HCT116 (cell line): ENCODE results near the gene CMC2. TPM values are rescaled to one million over a fixed set of nuclear protein-coding genes. Genes with fewer than 3 reads are reported as not detected.

ENCODE experiments used
- ATAC-seq: fragments of 200-7000 bp; cut with Tn5 transposase; 2 replicates; pipeline ENCODE4 v1.9.1; 2020; ENCODE audit warnings: mild to moderate bottlenecking, moderate library complexity
- BruUV-seq: library from RNA; stranded (reverse); fragments of 400-500 nt; replicated peaks from 2 replicates; lab custom pipeline; 2021; lab: Mats Ljungman, UMichigan
- CTCF ChIA-PET: fragments of 300-600 bp; sonication (Branson Sonifier 250); formaldehyde crosslinking; loops from one replicate; lab custom pipeline; 2021; ENCODE audit warnings: antibody characterized with exemption; lab: Charles Lee
- POLR2A ChIA-PET: fragments of 300-600, 350-600 bp; sonication (Branson Sonifier 250); formaldehyde crosslinking; loops from one replicate; lab custom pipeline; 2021; ENCODE audit warnings: antibody characterized with exemption; lab: Charles Lee
- RAD21 ChIA-PET, 2 experiments: fragments of 300-600 bp; sonication (Branson Sonifier 250); formaldehyde crosslinking; loops; one replicate each; lab custom pipeline; 2023; ENCODE audit warnings: low total read pairs in 2 of 2; ENCODE audit not compliant: uncharacterized antibody in 2 of 2, unreplicated experiment in 2 of 2, low non-redundant PET in 1 of 2; lab: Charles Lee
- DNase-seq: peaks from one replicate; pipeline ENCODE4 v3.0.0-alpha.2; 2010; ENCODE audit warnings: low read depth, low spot score
- H2AFZ ChIP-seq: fragments of 200-600 bp; shearing (Covaris generic), sonication (generic); 2 replicates; pipeline ENCODE4 v1.6.1; 2017; ENCODE audit warnings: low read depth, mixed run types, mixed read lengths, antibody characterized with exemption, low read length; ENCODE audit not compliant: poor library complexity, severe bottlenecking
- H3K27ac ChIP-seq: 2 replicates; pipeline ENCODE4 v1.5.1; 2012; ENCODE audit warnings: low read depth, low read length
- H3K27me3 ChIP-seq: fragments of 200-600 bp; sonication (generic); 2 replicates; pipeline ENCODE4 v1.6.1; 2016; ENCODE audit warnings: mixed run types, low read length, mixed read lengths; ENCODE audit not compliant: insufficient read depth
- H3K36me3 ChIP-seq, 2 experiments: fragments of 200-500 bp in 1 of 2; fragments of 200-600 bp in 1 of 2; sonication (Bioruptor generic) in 1 of 2; sonication (generic) in 1 of 2; 2 replicates each; pipeline versions ENCODE4 v1.5.1 to v1.6.1; 2014 to 2016; ENCODE audit warnings: low read length in 2 of 2, inconsistent platforms in 1 of 2, mixed read lengths in 1 of 2, mixed run types in 1 of 2; ENCODE audit not compliant: insufficient read depth in 2 of 2, control insufficient read depth in 1 of 2
- H3K4me1 ChIP-seq, 2 experiments: fragments of 200-600 bp in 1 of 2; sonication (generic) in 1 of 2; 2 replicates each; pipeline versions ENCODE4 v1.5.1 to v1.6.1; 2012 to 2017; ENCODE audit warnings: low read length in 2 of 2, inconsistent platforms in 1 of 2, mild to moderate bottlenecking in 1 of 2, mixed read lengths in 1 of 2, mixed run types in 1 of 2, moderate library complexity in 1 of 2; ENCODE audit not compliant: insufficient read depth in 2 of 2, control insufficient read depth in 1 of 2
- H3K4me2 ChIP-seq: fragments of 200-600 bp; sonication (generic); 2 replicates; pipeline ENCODE4 v1.6.1; 2017; ENCODE audit warnings: mixed run types, low read length, mixed read lengths
- H3K4me3 ChIP-seq, 2 experiments: fragments of 200-600 bp in 1 of 2; sonication (generic) in 1 of 2; replicated peaks in 1 of 2; 2 replicates each; pipeline ENCODE4 v1.5.1; 2011 to 2016; ENCODE audit warnings: low read length in 2 of 2, control low read depth in 1 of 2, low read depth in 1 of 2, mild to moderate bottlenecking in 1 of 2, mixed read lengths in 1 of 2, mixed run types in 1 of 2
- H3K79me2 ChIP-seq: fragments of 200-600 bp; sonication (generic); 2 replicates; pipeline ENCODE4 v1.6.1; 2017; ENCODE audit warnings: mild to moderate bottlenecking, mixed run types, low read length, moderate library complexity, mixed read lengths; ENCODE audit not compliant: insufficient read depth
- H3K9ac ChIP-seq: fragments of 200-600 bp; sonication (generic); 2 replicates; pipeline ENCODE4 v1.6.1; 2016; ENCODE audit warnings: low read length, mixed read lengths
- H3K9me2 ChIP-seq: fragments of 200-600 bp; sonication (generic), shearing (Covaris generic); 2 replicates; pipeline ENCODE4 v1.6.1; 2017; ENCODE audit warnings: mixed run types, mild to moderate bottlenecking, moderate library complexity; ENCODE audit not compliant: insufficient read depth
- H3K9me3 ChIP-seq, 2 experiments: fragments of 200-500 bp in 1 of 2; fragments of 200-600 bp in 1 of 2; sonication (Bioruptor generic) in 1 of 2; sonication (generic) in 1 of 2; 2 replicates each; pipeline ENCODE4 v1.6.1; 2014 to 2017; ENCODE audit warnings: low read length in 2 of 2, mixed read lengths in 2 of 2, inconsistent platforms in 1 of 2, low read depth in 1 of 2, mild to moderate bottlenecking in 1 of 2, mixed run types in 1 of 2, moderate library complexity in 1 of 2; ENCODE audit not compliant: control insufficient read depth in 1 of 2, insufficient read depth in 1 of 2
- H4K20me1 ChIP-seq: fragments of 200-600 bp; sonication (generic), shearing (Covaris generic); 2 replicates; pipeline ENCODE4 v1.6.1; 2017; ENCODE audit warnings: mixed run types, mild to moderate bottlenecking, moderate library complexity; ENCODE audit not compliant: insufficient read depth
- CBX3 ChIP-seq: IDR thresholded peaks from 2 replicates; pipeline ENCODE4 v1.6.1; 2012; ENCODE audit warnings: low read depth
- EGR1 ChIP-seq: IDR thresholded peaks from 2 replicates; pipeline ENCODE4 v1.6.1; 2012; ENCODE audit warnings: low read depth
- ELF1 ChIP-seq: IDR thresholded peaks from 2 replicates; pipeline ENCODE4 v1.6.1; 2012; ENCODE audit warnings: low read depth, borderline replicate concordance
- EZH2 ChIP-seq: fragments of 200-600 bp; sonication (generic); IDR thresholded peaks from 2 replicates; pipeline ENCODE4 v1.6.1; 2017; ENCODE audit warnings: antibody characterized with exemption, mixed run types
- EZH2phosphoT487 ChIP-seq: fragments of 200-600 bp; IDR thresholded peaks from 2 replicates; pipeline ENCODE4 v1.6.1; 2018; ENCODE audit warnings: antibody characterized with exemption, borderline replicate concordance
- FOSL1 ChIP-seq: IDR thresholded peaks from 2 replicates; pipeline ENCODE4 v1.6.1; 2012; ENCODE audit warnings: low read depth
- POLR2A ChIP-seq: IDR thresholded peaks from 2 replicates; pipeline ENCODE4 v1.7.0; 2011; ENCODE audit warnings: borderline replicate concordance; ENCODE audit not compliant: insufficient read depth, insufficient read length; ENCODE audit errors: extremely low read depth
- POLR2AphosphoS5 ChIP-seq: IDR thresholded peaks from 2 replicates; pipeline ENCODE4 v1.6.1; 2011; ENCODE audit warnings: mild to moderate bottlenecking, low read depth, low read length, moderate library complexity
- SIN3A ChIP-seq: IDR thresholded peaks from 2 replicates; pipeline ENCODE4 v1.6.1; 2012; ENCODE audit warnings: low read depth
- SP1 ChIP-seq: IDR thresholded peaks from 2 replicates; pipeline ENCODE4 v1.6.1; 2012; ENCODE audit warnings: low read depth
- SRF ChIP-seq: IDR thresholded peaks from 2 replicates; pipeline ENCODE4 v1.6.1; 2012; ENCODE audit warnings: low read depth
- TCF7L2 ChIP-seq: IDR thresholded peaks from 2 replicates; pipeline ENCODE4 v1.7.0; 2011; ENCODE audit warnings: borderline replicate concordance, inconsistent platforms; ENCODE audit not compliant: insufficient read depth, insufficient read length; ENCODE audit errors: extremely low read depth
- intact Hi-C: fragments of 100-400 bp; cut with micrococcal nuclease; formaldehyde crosslinking; loops from 2 replicates; pipeline ENCODE4 v1.10.0; 2022
- total RNA-seq: library from RNA; stranded (reverse); gene quantifications from one replicate; pipeline ENCODE4 v1.2.1, GENCODE V29; 2021; ENCODE audit not compliant: unreplicated experiment
- TF ChIP-seq, protein P1 (sequence below), 3 experiments: fragments of 200-600 bp in 1 of 3; sonication (generic) in 1 of 3; IDR thresholded peaks in 2 of 3; conservative IDR thresholded peaks in 1 of 3; 2 replicates each; pipeline ENCODE4 v1.5.1; 2012 to 2017; ENCODE audit warnings: low read depth in 2 of 3, low read length in 2 of 3, antibody characterized with exemption in 1 of 3, borderline replicate concordance in 1 of 3, control low read depth in 1 of 3, mild to moderate bottlenecking in 1 of 3, mixed read lengths in 1 of 3, mixed run types in 1 of 3, moderate library complexity in 1 of 3; ENCODE audit not compliant: insufficient read depth in 1 of 3
- TF ChIP-seq, protein P2 (sequence below): IDR thresholded peaks from 2 replicates; pipeline ENCODE4 v1.6.1; 2012
- TF ChIP-seq, protein P3 (sequence below): IDR thresholded peaks from 2 replicates; pipeline ENCODE4 v1.6.1; 2012

The CMC2 gene
- total RNA-seq, 1 experiment from 2014 or later: 119 TPM

DNA sequence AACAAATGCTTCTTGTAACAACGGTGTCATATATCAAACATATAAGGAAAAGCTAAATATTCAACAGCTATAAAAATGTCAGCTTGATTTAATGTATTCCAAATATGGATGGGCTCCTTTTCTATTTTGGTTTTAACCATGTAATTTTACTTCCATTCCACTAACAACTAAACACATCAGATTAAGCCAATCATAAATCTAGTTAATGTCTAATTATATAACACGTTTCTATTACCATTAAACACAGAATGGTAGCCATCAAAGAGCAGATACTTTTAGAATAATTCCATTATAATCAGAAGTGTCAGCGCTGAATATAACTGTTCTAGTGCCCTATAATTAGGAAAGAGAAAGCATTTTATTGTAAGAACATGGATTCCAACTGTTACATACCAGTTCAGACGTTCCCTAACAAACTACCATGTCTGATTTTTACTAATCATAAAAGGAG, 10.0 kb downstream of the CMC2 start:
- Histone ChIP-seq H3K27me3 (no peaks in the 10 kb centered on the region), H3K9me2 (0 out of 2 replicates have a peak, but pooled peaks cover 3% of the 10 kb centered on the region), H3K4me2 (no peak overlapping the region), H3K4me1 (peaks cover 16 to 36% of the 10 kb centered on the region in 2 experiments), H3K36me3 (peaks cover 0 to 6% of the 10 kb centered on the region in 2 experiments; a peak in 2 of 4 replicates), H3K4me3 (no peak overlapping the region), H2AFZ (no peak overlapping the region), H3K9me3 (no peaks in the 10 kb centered on the region), H4K20me1 (peaks cover 4% of the 10 kb centered on the region; the same call in 1 of the 2 replicates), H3K79me2 (peaks cover 100% of the 10 kb centered on the region), H3K9ac (no peak overlapping the region), H3K27ac (no peak overlapping the region)
- ChIA-PET CTCF (interaction anchor here (1.0 kb wide), 1 partner anchor 8 kb away, joined by 6 read pairs; no protein-coding TSS in a partner anchor), RAD21 (no interaction called here), POLR2A (interaction anchor here (0.6 kb wide), 1 partner anchor 14 kb away, joined by 3 read pairs; no protein-coding TSS in a partner anchor)
- ATAC-seq: no peak
- BruUV-seq: no TSS peak
- DNase-seq: no peak
- TF ChIP-seq SP1 (no peak), POLR2A (no peak), POLR2AphosphoS5 (no peak), ELF1 (no peak), EZH2phosphoT487 (no peak), SRF (no peak), EZH2 (no peak), CBX3 (no peak), EGR1 (no peak), FOSL1 (no peak), SIN3A (no peak), TCF7L2 (no peak)
- TF ChIP-seq, protein P1, sequence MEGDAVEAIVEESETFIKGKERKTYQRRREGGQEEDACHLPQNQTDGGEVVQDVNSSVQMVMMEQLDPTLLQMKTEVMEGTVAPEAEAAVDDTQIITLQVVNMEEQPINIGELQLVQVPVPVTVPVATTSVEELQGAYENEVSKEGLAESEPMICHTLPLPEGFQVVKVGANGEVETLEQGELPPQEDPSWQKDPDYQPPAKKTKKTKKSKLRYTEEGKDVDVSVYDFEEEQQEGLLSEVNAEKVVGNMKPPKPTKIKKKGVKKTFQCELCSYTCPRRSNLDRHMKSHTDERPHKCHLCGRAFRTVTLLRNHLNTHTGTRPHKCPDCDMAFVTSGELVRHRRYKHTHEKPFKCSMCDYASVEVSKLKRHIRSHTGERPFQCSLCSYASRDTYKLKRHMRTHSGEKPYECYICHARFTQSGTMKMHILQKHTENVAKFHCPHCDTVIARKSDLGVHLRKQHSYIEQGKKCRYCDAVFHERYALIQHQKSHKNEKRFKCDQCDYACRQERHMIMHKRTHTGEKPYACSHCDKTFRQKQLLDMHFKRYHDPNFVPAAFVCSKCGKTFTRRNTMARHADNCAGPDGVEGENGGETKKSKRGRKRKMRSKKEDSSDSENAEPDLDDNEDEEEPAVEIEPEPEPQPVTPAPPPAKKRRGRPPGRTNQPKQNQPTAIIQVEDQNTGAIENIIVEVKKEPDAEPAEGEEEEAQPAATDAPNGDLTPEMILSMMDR (IDR thresholded peaks at IDR 0.05 in 2 of 3, conservative IDR thresholded peaks at IDR 0.05 in 1 of 3; ENCODE audit: borderline replicate concordance in 1 of 3, insufficient read depth in 1 of 3, low read depth in 2 of 3, low read length in 2 of 3): no peak
- TF ChIP-seq, protein P2, sequence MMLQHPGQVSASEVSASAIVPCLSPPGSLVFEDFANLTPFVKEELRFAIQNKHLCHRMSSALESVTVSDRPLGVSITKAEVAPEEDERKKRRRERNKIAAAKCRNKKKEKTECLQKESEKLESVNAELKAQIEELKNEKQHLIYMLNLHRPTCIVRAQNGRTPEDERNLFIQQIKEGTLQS: no peak
- TF ChIP-seq, protein P3, sequence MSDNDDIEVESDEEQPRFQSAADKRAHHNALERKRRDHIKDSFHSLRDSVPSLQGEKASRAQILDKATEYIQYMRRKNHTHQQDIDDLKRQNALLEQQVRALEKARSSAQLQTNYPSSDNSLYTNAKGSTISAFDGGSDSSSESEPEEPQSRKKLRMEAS: no peak
- intact Hi-C loops: no loop called here
